Astrocyte (in vitro differentiated cells and primary cell): Measurements from ENCODE around the gene HGFAC. TPM values are rescaled to one million over a fixed set of nuclear protein-coding genes. Genes with fewer than 3 reads are reported as not detected.

Experiments used
- DNase-seq: peaks from one replicate; pipeline ENCODE4 v3.0.0-alpha.2; 2010; ENCODE audit warnings: low read depth
- FAIRE-seq: peaks from 2 replicates; lab custom pipeline; 2011; peaks lifted over from hg19 to GRCh38; lab: Jason Lieb, UNC
- H2AFZ ChIP-seq: 2 replicates; pipeline ENCODE4 v1.6.0; 2012; ENCODE audit warnings: low read depth, low read length, inconsistent platforms
- H3K27ac ChIP-seq: 2 replicates; pipeline ENCODE4 v1.5.1; 2011; ENCODE audit warnings: low read depth, low read length, inconsistent platforms
- H3K27me3 ChIP-seq: 2 replicates; pipeline ENCODE4 v1.6.0; 2011; ENCODE audit warnings: low read length, inconsistent platforms; ENCODE audit not compliant: insufficient read depth
- H3K36me3 ChIP-seq: 2 replicates; pipeline ENCODE4 v1.5.1; 2011; ENCODE audit warnings: low read length, inconsistent platforms; ENCODE audit not compliant: insufficient read depth
- H3K4me1 ChIP-seq: 2 replicates; pipeline ENCODE4 v1.5.1; 2011; ENCODE audit warnings: low read length, inconsistent platforms; ENCODE audit not compliant: insufficient read depth
- H3K4me2 ChIP-seq: 2 replicates; pipeline ENCODE4 v1.6.0; 2012; ENCODE audit warnings: low read length, inconsistent platforms
- H3K4me3 ChIP-seq: 2 replicates; pipeline ENCODE4 v1.5.1; 2011; ENCODE audit warnings: low read depth, mild to moderate bottlenecking, low read length, inconsistent platforms; ENCODE audit not compliant: insufficient read depth
- H3K79me2 ChIP-seq: 2 replicates; pipeline ENCODE4 v1.6.0; 2012; ENCODE audit warnings: mild to moderate bottlenecking, low read length, inconsistent platforms; ENCODE audit not compliant: insufficient read depth
- H3K9ac ChIP-seq: 2 replicates; pipeline ENCODE4 v1.6.0; 2012; ENCODE audit warnings: mild to moderate bottlenecking, low read length, inconsistent platforms
- H3K9me3 ChIP-seq: 2 replicates; pipeline ENCODE4 v1.5.1; 2012; ENCODE audit warnings: low read depth, mild to moderate bottlenecking, low read length, inconsistent platforms; ENCODE audit not compliant: insufficient read depth
- H4K20me1 ChIP-seq: 2 replicates; pipeline ENCODE4 v1.6.0; 2012; ENCODE audit warnings: low read length, inconsistent platforms; ENCODE audit not compliant: insufficient read depth
- H3K27ac Mint-ChIP-seq: one replicate; pipeline ENCODE4 v1.8.0; 2021; ENCODE audit warnings: mild to moderate bottlenecking, mixed read lengths; ENCODE audit not compliant: unreplicated experiment
- H3K27me3 Mint-ChIP-seq: one replicate; pipeline ENCODE4 v1.8.0; 2021; ENCODE audit warnings: low read depth, mixed read lengths; ENCODE audit not compliant: unreplicated experiment
- H3K36me3 Mint-ChIP-seq: one replicate; pipeline ENCODE4 v1.8.0; 2021; ENCODE audit warnings: low read depth, mixed read lengths; ENCODE audit not compliant: unreplicated experiment
- H3K4me1 Mint-ChIP-seq: one replicate; pipeline ENCODE4 v1.8.0; 2021; ENCODE audit warnings: low read depth, mixed read lengths; ENCODE audit not compliant: unreplicated experiment
- H3K4me3 Mint-ChIP-seq: one replicate; pipeline ENCODE4 v1.8.0; 2021; ENCODE audit warnings: mild to moderate bottlenecking, moderate library complexity, mixed read lengths; ENCODE audit not compliant: unreplicated experiment
- H3K9me3 Mint-ChIP-seq: one replicate; pipeline ENCODE4 v1.8.0; 2021; ENCODE audit warnings: mild to moderate bottlenecking, mixed read lengths; ENCODE audit not compliant: unreplicated experiment
- CTCF ChIP-seq: IDR thresholded peaks from 2 replicates; pipeline ENCODE4 v1.5.1; 2011; ENCODE audit warnings: low read depth, mild to moderate bottlenecking, inconsistent platforms, low read length, moderate library complexity; ENCODE audit not compliant: insufficient read depth
- EZH2 ChIP-seq: IDR thresholded peaks from 2 replicates; pipeline ENCODE4 v1.6.1; 2012; ENCODE audit warnings: mild to moderate bottlenecking, low read length, inconsistent platforms; ENCODE audit not compliant: insufficient read depth
- total RNA-seq: library from RNA; stranded (reverse); gene quantifications from 2 replicates; pipeline ENCODE4 v1.2.1, GENCODE V29; 2021

Gene HGFAC
- total RNA-seq, 1 donor from 2014 or later = 0.52 TPM

DNA sequence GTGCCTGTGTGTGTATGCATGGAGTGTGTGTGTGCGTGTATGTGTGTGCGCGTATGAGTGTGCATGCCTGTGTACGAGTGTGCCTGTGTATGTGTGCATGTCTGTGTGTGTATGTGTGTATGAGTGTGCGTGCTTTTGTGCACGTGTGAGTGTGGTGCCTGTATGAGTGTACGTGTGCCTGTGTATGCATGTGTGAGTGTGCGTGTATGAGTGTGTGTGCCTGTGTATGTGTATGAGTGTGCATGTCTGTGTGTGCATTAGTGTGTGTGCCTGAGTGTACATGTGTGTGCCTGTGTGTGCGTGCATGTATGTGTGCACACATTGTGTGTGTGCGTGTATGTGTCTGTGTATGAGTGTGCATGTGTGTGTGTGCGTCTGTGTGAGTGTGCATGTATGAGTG, 27.0 kb downstream of the HGFAC start:
- Histone ChIP-seq H3K4me3 (no peak overlapping the region), H4K20me1 (no peaks in the 10 kb centered on the region), H3K27ac (no peak overlapping the region), H3K4me1 (no peaks in the 10 kb centered on the region), H3K9ac (no peak overlapping the region), H3K36me3 (no peaks in the 10 kb centered on the region), H2AFZ (no peak overlapping the region), H3K4me2 (no peak overlapping the region), H3K27me3 (peaks cover 11% of the 10 kb centered on the region), H3K9me3 (peaks cover 7% of the 10 kb centered on the region), H3K79me2 (no peaks in the 10 kb centered on the region)
- Mint-ChIP-seq H3K9me3 (no peaks in the 10 kb centered on the region), H3K4me3 (no peak overlapping the region), H3K27ac (no peak overlapping the region), H3K4me1 (no peaks in the 10 kb centered on the region), H3K36me3 (no peaks in the 10 kb centered on the region), H3K27me3 (peaks cover 25% of the 10 kb centered on the region)
- TF ChIP-seq EZH2 (no peak), CTCF (no peak)
- FAIRE-seq = no peak
- DNase-seq = no peak

DNA sequence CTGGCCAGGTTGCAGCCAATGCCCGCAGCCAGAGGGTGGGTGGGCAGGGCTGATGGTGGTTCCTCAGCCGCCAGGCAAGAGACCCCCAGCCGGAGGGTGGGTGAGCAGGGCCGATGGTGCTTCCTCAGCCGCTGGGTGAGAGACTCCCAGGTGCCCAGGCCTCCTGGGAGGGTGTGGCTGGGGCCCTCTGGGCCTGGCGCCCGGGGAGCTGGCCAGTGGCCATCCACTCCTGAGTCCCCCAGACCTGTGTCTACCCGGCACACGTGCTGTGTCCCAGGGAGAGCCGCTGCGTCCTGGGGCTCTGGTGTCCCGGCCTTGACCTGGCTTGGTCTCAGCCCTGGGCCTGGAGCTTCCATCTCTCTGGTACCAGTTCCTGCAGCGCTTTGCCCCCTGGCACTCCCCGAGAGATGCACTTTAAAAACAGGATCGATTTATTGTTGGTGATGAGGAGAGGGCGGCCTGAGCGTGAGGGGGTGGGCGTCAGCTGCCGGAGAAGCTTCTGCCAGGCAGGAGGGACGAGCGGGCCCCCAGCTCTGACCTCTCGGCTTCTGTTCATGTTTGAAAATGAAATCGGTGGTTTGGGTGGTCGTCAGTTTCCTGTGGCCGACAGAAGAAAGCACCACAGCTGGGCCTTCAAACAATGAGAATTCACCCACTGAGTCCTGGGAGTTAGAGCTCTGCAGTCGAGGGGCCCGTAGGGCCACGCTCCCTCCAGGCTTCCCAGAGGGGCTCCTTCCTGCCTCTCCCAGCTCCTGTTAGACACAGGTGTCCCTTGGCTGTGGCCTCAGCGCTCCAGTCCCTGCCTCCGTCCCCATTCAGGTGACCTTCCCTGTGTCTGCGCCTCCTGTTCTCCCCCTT, 27.8 kb downstream of the HGFAC start:
- no peaks in the 10 kb centered on the region for H3K9me3 Mint-ChIP-seq
- Histone ChIP-seq H3K4me1 (no peaks in the 10 kb centered on the region), H2AFZ (no peak overlapping the region), H3K27ac (no peak overlapping the region), H3K4me3 (no peak overlapping the region), H3K4me2 (no peak overlapping the region), H3K9ac (no peak overlapping the region), H3K36me3 (no peaks in the 10 kb centered on the region), H3K27me3 (peaks cover 11% of the 10 kb centered on the region), H3K79me2 (no peaks in the 10 kb centered on the region), H4K20me1 (no peaks in the 10 kb centered on the region), H3K9me3 (peaks cover 7% of the 10 kb centered on the region)
- H3K36me3 Mint-ChIP-seq = no peaks in the 10 kb centered on the region
- no peak overlapping the region for H3K27ac Mint-ChIP-seq
- FAIRE-seq (no peak), DNase-seq (no peak)
- no peak for TF ChIP-seq CTCF
- no peak for TF ChIP-seq EZH2
- H3K4me1 Mint-ChIP-seq = no peaks in the 10 kb centered on the region
- H3K27me3 Mint-ChIP-seq = peaks cover 24% of the 10 kb centered on the region
- no peak overlapping the region for H3K4me3 Mint-ChIP-seq
